Hepatocyte (in vitro differentiated cells): ENCODE results near the gene PAXIP1. TPM values are rescaled to one million over a fixed set of nuclear protein-coding genes. Genes with fewer than 3 reads are reported as not detected.

Source experiments
- DNase-seq: peaks from one replicate; pipeline ENCODE4 v3.0.0-alpha.2; 2016; ENCODE audit warnings: low spot score
- H2AFZ ChIP-seq: fragments of 200-600 bp; sonication (generic); 2 replicates; pipeline ENCODE4 v1.6.0; 2016; ENCODE audit warnings: antibody characterized with exemption, mild to moderate bottlenecking
- H3K27ac ChIP-seq: fragments of 200-600 bp; sonication (generic); 2 replicates; pipeline ENCODE4 v1.5.1; 2016; ENCODE audit warnings: mild to moderate bottlenecking
- H3K27me3 ChIP-seq: fragments of 200-600 bp; sonication (generic); 2 replicates; pipeline ENCODE4 v1.6.1; 2016
- H3K36me3 ChIP-seq: fragments of 200-600 bp; sonication (generic); replicated peaks from 2 replicates; pipeline ENCODE4 v1.5.1; 2016; ENCODE audit warnings: low read depth; ENCODE audit not compliant: insufficient read depth
- H3K4me1 ChIP-seq: fragments of 200-600 bp; sonication (generic); 2 replicates; pipeline ENCODE4 v1.5.1; 2016; ENCODE audit warnings: mild to moderate bottlenecking, moderate library complexity; ENCODE audit not compliant: insufficient read depth
- H3K4me2 ChIP-seq: fragments of 200-600 bp; sonication (generic); 2 replicates; pipeline ENCODE4 v1.6.0; 2016
- H3K4me3 ChIP-seq: fragments of 200-600 bp; sonication (generic); 2 replicates; pipeline ENCODE4 v1.5.1; 2016; ENCODE audit warnings: mild to moderate bottlenecking
- H3K79me2 ChIP-seq: fragments of 200-600 bp; sonication (generic); 2 replicates; pipeline ENCODE4 v1.6.0; 2017; ENCODE audit warnings: mild to moderate bottlenecking
- H3K9me2 ChIP-seq: fragments of 200-600 bp; sonication (generic); replicated peaks from 2 replicates; pipeline ENCODE4 v1.6.0; 2017; ENCODE audit warnings: mild to moderate bottlenecking; ENCODE audit not compliant: insufficient read depth
- H3K9me3 ChIP-seq: fragments of 200-600 bp; sonication (generic); 2 replicates; pipeline ENCODE4 v1.5.1; 2016; ENCODE audit warnings: low read depth, mild to moderate bottlenecking
- H4K20me1 ChIP-seq: fragments of 200-600 bp; sonication (generic); 2 replicates; pipeline ENCODE4 v1.6.0; 2016; ENCODE audit warnings: mild to moderate bottlenecking; ENCODE audit not compliant: insufficient read depth, poor library complexity, severe bottlenecking
- EZH2 ChIP-seq: fragments of 200-600 bp; sonication (generic); IDR thresholded peaks from 2 replicates; pipeline ENCODE4 v1.6.1; 2016; ENCODE audit warnings: antibody characterized with exemption, mild to moderate bottlenecking, borderline replicate concordance
- EZH2phosphoT487 ChIP-seq: fragments of 200-600 bp; sonication (generic); IDR thresholded peaks from one replicate; pipeline ENCODE4 v1.6.1; 2018; ENCODE audit warnings: antibody characterized with exemption, mild to moderate bottlenecking, low read depth, moderate library complexity; ENCODE audit not compliant: unreplicated experiment, severe bottlenecking
- WGBS: methylation state at CpG from one replicate; pipeline ENCODE4 v1.1.6; 2016; ENCODE audit warnings: low lambda C conversion rate; ENCODE audit errors: missing lambda C conversion rate; 5-methylcytosine and 5-hydroxymethylcytosine counted together
- polyA plus RNA-seq: library from polyadenylated mRNA; unstranded; fragments of >200 nt; fragmentation: Nextera tagmentation; extraction: Ambion mirVana; gene quantifications from 2 replicates; pipeline ENCODE4 v1.2.1, GENCODE V29; 2016
- total RNA-seq: library from RNA; depleted of rRNA; stranded (reverse); fragments of >200 nt; gene quantifications from 2 replicates; pipeline ENCODE4 v1.2.3, GENCODE V29; 2014
- TF ChIP-seq, protein P1 (sequence below): fragments of 200-600 bp; sonication (generic); IDR thresholded peaks from 2 replicates; pipeline ENCODE4 v1.5.1; 2016; ENCODE audit warnings: antibody characterized with exemption, mild to moderate bottlenecking; ENCODE audit not compliant: poor library complexity

The PAXIP1 gene
- total and polyA plus RNA-seq, 2 experiments from 2014 or later = 4.5 to 12.2 TPM

DNA sequence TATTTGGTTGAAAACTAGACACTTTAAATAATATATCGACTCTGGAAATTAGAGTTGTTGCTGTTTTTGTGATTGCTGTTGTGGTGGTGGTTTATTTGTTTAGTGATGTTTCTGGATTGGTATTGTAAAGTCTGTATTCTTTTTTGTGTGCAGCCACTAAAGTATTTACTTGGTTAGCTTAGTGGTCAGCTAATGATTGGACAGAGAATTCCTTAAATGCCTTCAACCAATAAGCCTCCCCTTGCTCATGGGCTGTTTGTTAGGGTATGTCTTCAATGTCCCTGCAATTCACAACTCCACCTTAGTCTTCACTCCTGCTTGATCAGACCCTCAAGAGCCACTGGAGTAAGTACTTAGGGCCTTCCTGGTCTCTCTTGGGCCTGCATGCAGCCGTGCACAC lies 71.0 kb downstream of the PAXIP1 start:
- Histone ChIP-seq H3K27ac (no peak overlapping the region), H3K79me2 (no peaks in the 10 kb centered on the region), H2AFZ (no peak overlapping the region), H3K4me2 (no peak overlapping the region), H3K36me3 (no peaks in the 10 kb centered on the region), H3K4me3 (no peak overlapping the region), H3K9me3 (no peaks in the 10 kb centered on the region), H4K20me1 (no peaks in the 10 kb centered on the region), H3K9me2 (no peaks in the 10 kb centered on the region), H3K4me1 (no peaks in the 10 kb centered on the region), H3K27me3 (no peaks in the 10 kb centered on the region)
- 85% methylated on average over 2 of the region's 2 CpGs for WGBS
- TF ChIP-seq, protein P1, sequence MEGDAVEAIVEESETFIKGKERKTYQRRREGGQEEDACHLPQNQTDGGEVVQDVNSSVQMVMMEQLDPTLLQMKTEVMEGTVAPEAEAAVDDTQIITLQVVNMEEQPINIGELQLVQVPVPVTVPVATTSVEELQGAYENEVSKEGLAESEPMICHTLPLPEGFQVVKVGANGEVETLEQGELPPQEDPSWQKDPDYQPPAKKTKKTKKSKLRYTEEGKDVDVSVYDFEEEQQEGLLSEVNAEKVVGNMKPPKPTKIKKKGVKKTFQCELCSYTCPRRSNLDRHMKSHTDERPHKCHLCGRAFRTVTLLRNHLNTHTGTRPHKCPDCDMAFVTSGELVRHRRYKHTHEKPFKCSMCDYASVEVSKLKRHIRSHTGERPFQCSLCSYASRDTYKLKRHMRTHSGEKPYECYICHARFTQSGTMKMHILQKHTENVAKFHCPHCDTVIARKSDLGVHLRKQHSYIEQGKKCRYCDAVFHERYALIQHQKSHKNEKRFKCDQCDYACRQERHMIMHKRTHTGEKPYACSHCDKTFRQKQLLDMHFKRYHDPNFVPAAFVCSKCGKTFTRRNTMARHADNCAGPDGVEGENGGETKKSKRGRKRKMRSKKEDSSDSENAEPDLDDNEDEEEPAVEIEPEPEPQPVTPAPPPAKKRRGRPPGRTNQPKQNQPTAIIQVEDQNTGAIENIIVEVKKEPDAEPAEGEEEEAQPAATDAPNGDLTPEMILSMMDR = no peak
- TF ChIP-seq EZH2phosphoT487 (no peak), EZH2 (no peak)
- DNase-seq = no peak

DNA sequence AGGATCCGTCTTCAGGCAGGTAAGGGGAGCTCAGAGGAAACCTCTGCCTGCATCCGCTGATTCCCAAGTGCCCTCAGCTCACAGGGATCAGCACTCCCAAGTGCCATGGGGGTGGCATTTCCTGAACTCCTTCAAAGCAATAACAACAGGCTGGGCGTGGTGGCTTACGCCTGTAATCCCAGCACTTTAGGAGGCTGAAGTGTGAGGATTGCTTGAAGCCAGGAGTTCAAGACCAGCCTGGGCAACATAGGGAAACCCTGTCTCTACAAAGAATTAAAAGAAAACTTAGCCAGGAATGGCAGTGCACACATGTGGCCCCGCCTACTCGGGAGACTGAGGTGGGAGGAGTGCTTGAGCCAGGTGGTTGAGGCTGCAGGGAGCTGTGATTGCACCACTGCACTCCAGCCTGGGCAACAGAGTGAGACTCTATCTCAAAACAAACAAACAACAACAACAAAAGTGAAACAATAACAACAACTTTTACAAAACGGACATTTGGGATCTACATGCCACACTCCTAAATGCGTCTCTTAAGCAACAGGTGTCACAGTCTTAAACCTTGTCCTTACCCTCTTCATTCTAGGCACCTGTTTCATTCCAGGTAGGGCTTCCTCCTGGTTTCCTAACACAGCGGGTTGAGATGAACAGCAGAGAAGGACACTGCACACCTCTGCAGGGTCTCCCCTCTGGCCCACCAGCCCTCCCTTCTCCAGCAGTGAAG lies 73.8 kb downstream of the PAXIP1 start:
- Histone ChIP-seq H3K4me3 (peak overlapping the region; percentile 27), H2AFZ (peak overlapping the region; percentile 67)

DNA sequence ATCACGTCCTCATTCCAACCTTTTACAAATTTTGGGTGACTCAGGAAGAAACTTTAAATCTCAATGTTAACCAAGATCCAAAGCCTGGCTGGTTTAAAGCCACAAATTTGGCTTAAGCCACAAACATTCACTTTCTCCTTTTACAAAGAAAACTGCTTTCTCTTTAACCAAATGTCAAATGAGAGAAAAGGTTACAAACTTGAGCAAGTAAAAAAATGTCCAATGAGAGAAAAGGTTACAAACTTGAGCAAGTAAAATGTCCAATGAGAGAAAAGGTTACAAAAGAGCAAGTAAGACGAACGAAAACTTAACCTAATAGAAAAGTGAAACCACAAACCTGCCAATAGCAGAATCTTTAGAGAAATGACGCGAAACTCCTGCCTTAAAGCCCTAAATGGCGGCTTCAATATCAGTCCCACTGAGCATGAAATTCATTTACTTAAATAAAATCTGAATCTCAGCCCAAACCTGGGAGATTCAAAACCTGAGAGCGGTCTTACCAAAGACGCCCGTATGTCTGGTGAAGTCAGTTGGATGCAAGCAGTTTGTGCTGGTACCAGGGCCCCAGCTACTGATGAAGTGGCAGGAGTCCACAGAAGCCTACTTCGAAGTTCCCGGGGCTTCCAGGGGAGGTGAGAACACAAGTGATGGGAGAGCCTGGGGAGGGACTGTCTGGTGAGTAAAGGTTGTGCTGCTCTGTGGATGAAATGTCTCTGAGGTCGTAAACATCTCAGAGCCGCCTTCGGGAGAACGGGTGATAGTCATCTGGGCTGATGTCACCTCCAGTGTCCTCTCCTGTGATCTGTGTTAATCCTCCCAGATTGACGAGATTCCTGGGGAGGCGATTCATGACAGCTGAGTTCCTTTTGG lies 74.6 kb downstream of the PAXIP1 start:
- H3K27me3 ChIP-seq = no peaks in the 10 kb centered on the region
- DNase-seq = peak; percentile 64
- peak overlapping the region; percentile 72 for H2AFZ ChIP-seq
- peak overlapping the region; percentile 27 for H3K4me3 ChIP-seq
- no peaks in the 10 kb centered on the region for H3K9me3 ChIP-seq
- no peaks in the 10 kb centered on the region for H3K9me2 ChIP-seq
- H3K4me1 ChIP-seq = no peaks in the 10 kb centered on the region
- no peaks in the 10 kb centered on the region for H3K36me3 ChIP-seq
- H3K27ac ChIP-seq = peak overlapping the region; percentile 79
- TF ChIP-seq, protein P1 = no peak
- no peak for TF ChIP-seq EZH2phosphoT487
- TF ChIP-seq EZH2 = no peak
- no peaks in the 10 kb centered on the region for H4K20me1 ChIP-seq
- WGBS = 40% methylated on average over 17 of the region's 17 CpGs
- no peaks in the 10 kb centered on the region for H3K79me2 ChIP-seq
- H3K4me2 ChIP-seq = peak overlapping the region; percentile 76

More for the DNA sequence above, 73.8 kb downstream of the PAXIP1 start:
- Histone ChIP-seq H3K9me3 (no peaks in the 10 kb centered on the region), H3K36me3 (no peaks in the 10 kb centered on the region), H3K4me1 (no peaks in the 10 kb centered on the region), H3K79me2 (no peaks in the 10 kb centered on the region), H3K27ac (peak overlapping the region; percentile 79), H3K4me2 (peak overlapping the region; percentile 76), H4K20me1 (no peaks in the 10 kb centered on the region), H3K27me3 (no peaks in the 10 kb centered on the region), H3K9me2 (no peaks in the 10 kb centered on the region)
- TF ChIP-seq, protein P1 = no peak
- TF ChIP-seq EZH2phosphoT487 (no peak), EZH2 (no peak)
- no peak for DNase-seq
- WGBS = 86% methylated on average over 9 of the region's 9 CpGs
